K562 (cell line): ENCODE results near the gene RPP14. TPM values are rescaled to one million over a fixed set of nuclear protein-coding genes. Genes with fewer than 3 reads are reported as not detected.

Experiments
- ATAC-seq: fragments of 200-7000 bp; cut with Tn5 transposase; 3 replicates; pipeline ENCODE4 v1.9.1; 2020; ENCODE audit warnings: moderate library complexity
- BruUV-seq: library from RNA; stranded (reverse); fragments of 400-500 nt; replicated peaks from 2 replicates; lab custom pipeline; 2021; lab: Mats Ljungman, UMichigan
- CTCF ChIA-PET: fragments of 300-600 bp; formaldehyde crosslinking; extraction: SDS; loops from one replicate; lab custom pipeline; 2021; ENCODE audit warnings: low intra/inter-chr PET ratio; lab: Yijun Ruan, JAX
- POLR2A ChIA-PET: fragments of 300-600, 350-650 bp; sonication (Branson Sonifier 250); formaldehyde crosslinking; extraction: SDS; loops from one replicate; lab custom pipeline; 2021; ENCODE audit warnings: antibody characterized with exemption, inconsistent platforms; lab: Yijun Ruan, JAX
- DNase-seq, 4 experiments: peaks; one replicate each; pipeline versions ENCODE4 v3.0.0 to v3.0.0-alpha.2; 2011 to 2018; ENCODE audit warnings: low spot score in 3 of 4, mixed read lengths in 3 of 4; ENCODE audit errors: extremely low read depth in 1 of 4
- FAIRE-seq: peaks from 2 replicates; lab custom pipeline; 2011; peaks lifted over from hg19 to GRCh38; lab: Jason Lieb, UNC
- H2AFZ ChIP-seq: 2 replicates; pipeline ENCODE4 v1.6.0; 2011; ENCODE audit warnings: low read depth, low read length, control low read depth, inconsistent platforms
- H3K27ac ChIP-seq: fragments of 200-600 bp; 3 replicates; pipeline ENCODE4 v1.8.0; 2011; ENCODE audit warnings: low read depth, mild to moderate bottlenecking, control low read depth, inconsistent platforms, low read length, moderate library complexity, mixed read lengths; ENCODE audit errors: extremely low read depth
- H3K27me3 ChIP-seq, 2 experiments: fragments of 300-600 bp in 1 of 2; 2 replicates in 1 of 2; 3 replicates in 1 of 2; pipeline versions ENCODE4 v1.6.0 to v1.8.0; 2011; ENCODE audit warnings: inconsistent platforms in 2 of 2, low read length in 2 of 2, mild to moderate bottlenecking in 1 of 2, mixed read lengths in 1 of 2, moderate library complexity in 1 of 2; ENCODE audit not compliant: control insufficient read depth in 2 of 2, insufficient read depth in 2 of 2
- H3K36me3 ChIP-seq: fragments of 300-600 bp; 3 replicates; pipeline ENCODE4 v1.8.0; 2011; ENCODE audit warnings: mild to moderate bottlenecking, low read length, inconsistent platforms; ENCODE audit not compliant: control insufficient read depth, insufficient read depth
- H3K4me1 ChIP-seq, 2 experiments: fragments of 200-600 bp in 1 of 2; replicated peaks in 1 of 2; 2 replicates in 1 of 2; 3 replicates in 1 of 2; pipeline versions ENCODE4 v1.5.1 to v1.8.0; 2011; ENCODE audit warnings: inconsistent platforms in 2 of 2, low read length in 2 of 2, mild to moderate bottlenecking in 1 of 2, mixed read lengths in 1 of 2, moderate library complexity in 1 of 2; ENCODE audit not compliant: control insufficient read depth in 2 of 2, insufficient read depth in 2 of 2
- H3K4me2 ChIP-seq: 2 replicates; pipeline ENCODE4 v1.6.1; 2011; ENCODE audit warnings: low read length, control low read depth, inconsistent platforms, mixed read lengths; ENCODE audit not compliant: insufficient read depth
- H3K4me3 ChIP-seq: fragments of 200-600 bp; sonication (generic), shearing (Covaris generic); 2 replicates; pipeline ENCODE4 v1.5.1; 2016; ENCODE audit warnings: control low read depth, inconsistent platforms
- H3K79me2 ChIP-seq: fragments of 200-600 bp; 3 replicates; pipeline ENCODE4 v1.8.0; 2011; ENCODE audit warnings: low read length, inconsistent platforms; ENCODE audit not compliant: control insufficient read depth, insufficient read depth
- H3K9ac ChIP-seq, 2 experiments: 2 replicates each; pipeline versions ENCODE4 v1.6.0 to v1.6.1; 2011; ENCODE audit warnings: low read depth in 2 of 2, low read length in 2 of 2, control low read depth in 1 of 2, inconsistent platforms in 1 of 2, mild to moderate bottlenecking in 1 of 2, mixed read lengths in 1 of 2; ENCODE audit not compliant: insufficient read depth in 1 of 2
- H3K9me1 ChIP-seq: one replicate; pipeline ENCODE4 v1.6.0; 2011; ENCODE audit warnings: inconsistent platforms, mild to moderate bottlenecking, low read length, moderate library complexity; ENCODE audit not compliant: control insufficient read depth, insufficient read depth
- H3K9me3 ChIP-seq: replicated peaks from 2 replicates; pipeline ENCODE4 v1.5.1; 2011; ENCODE audit warnings: low read depth, low read length, inconsistent platforms; ENCODE audit not compliant: control insufficient read depth, insufficient read depth
- H4K20me1 ChIP-seq: replicated peaks from 2 replicates; pipeline ENCODE4 v1.6.1; 2011; ENCODE audit warnings: low read length, inconsistent platforms, mixed read lengths; ENCODE audit not compliant: control insufficient read depth, insufficient read depth
- CBX8 ChIP-seq: fragments of 200-600 bp; sonication (generic); IDR thresholded peaks from 2 replicates; pipeline ENCODE4 v1.6.1; 2012; ENCODE audit warnings: borderline replicate concordance, mixed run types, low read depth, mild to moderate bottlenecking, moderate library complexity, mixed read lengths, low read length, control low read depth, inconsistent platforms; ENCODE audit not compliant: poor library complexity, severe bottlenecking; ENCODE audit errors: extremely low read depth
- CSDE1 ChIP-seq, 2 experiments: fragments of 450-650 bp; IDR thresholded peaks; 2 replicates each; pipeline ENCODE4 v1.6.1; 2016; ENCODE audit warnings: mild to moderate bottlenecking in 1 of 2
- ESRRB ChIP-seq: fragments of 250-450 bp; sonication (Bioruptor Pico); IDR thresholded peaks from 2 replicates; pipeline ENCODE4 v1.5.0; 2020; ENCODE audit warnings: mild to moderate bottlenecking, moderate library complexity, borderline replicate concordance
- HDAC1 ChIP-seq, 2 experiments: fragments of 450-650 bp; IDR thresholded peaks; 2 replicates each; pipeline ENCODE4 v1.6.1; 2016 to 2017; ENCODE audit warnings: inconsistent platforms in 1 of 2, mild to moderate bottlenecking in 1 of 2, moderate library complexity in 1 of 2
- MYNN ChIP-seq, 2 experiments: sonication (generic); formaldehyde crosslinking in 1 of 2; IDR thresholded peaks; 2 replicates each; pipeline versions ENCODE4 v1.5.0 to v1.6.1; 2016 to 2020; ENCODE audit warnings: antibody characterized with exemption in 1 of 2, missing genetic modification reagents in 1 of 2
- POLR3A ChIP-seq: IDR thresholded peaks from 2 replicates; pipeline ENCODE4 v1.6.1; 2011; ENCODE audit warnings: borderline replicate concordance, mild to moderate bottlenecking, moderate library complexity; ENCODE audit not compliant: insufficient read length, insufficient read depth; ENCODE audit errors: extremely low read depth
- SMARCB1 ChIP-seq: IDR thresholded peaks from 2 replicates; pipeline ENCODE4 v1.6.1; 2011; ENCODE audit warnings: improper control_type of control experiment, low read depth; ENCODE audit not compliant: insufficient read length
- ZBTB1 ChIP-seq: sonication (generic); formaldehyde crosslinking; IDR thresholded peaks from 2 replicates; pipeline ENCODE4 v1.8.1; 2023; ENCODE audit warnings: missing genetic modification reagents, low read depth, mild to moderate bottlenecking, borderline replicate concordance
- ZNF212 ChIP-seq: fragments of 450-650 bp; formaldehyde crosslinking; IDR thresholded peaks from 2 replicates; pipeline ENCODE4 v1.4.0; 2020; ENCODE audit warnings: mild to moderate bottlenecking
- ZNF398 ChIP-seq: fragments of 250-450 bp; sonication (Bioruptor Pico); IDR thresholded peaks from 2 replicates; pipeline ENCODE4 v1.8.0; 2021; ENCODE audit warnings: moderate library complexity, mild to moderate bottlenecking, inconsistent platforms
- ZNF586 ChIP-seq: fragments of 450-650 bp; formaldehyde crosslinking; conservative IDR thresholded peaks from 2 replicates; pipeline ENCODE4 v1.4.0; 2020; ENCODE audit warnings: mild to moderate bottlenecking, moderate library complexity
- ZNF764 ChIP-seq: fragments of 250-450 bp; sonication (Bioruptor Pico); IDR thresholded peaks from 2 replicates; pipeline ENCODE4 v1.4.0; 2020; ENCODE audit warnings: low read depth, mild to moderate bottlenecking, moderate library complexity
- WGBS: fragments of 100-300 bp; shearing (Covaris generic); methylation state at CpG from one replicate; pipeline ENCODE4 v1.1.6; 2016; ENCODE audit warnings: low coverage, mixed read lengths; ENCODE audit not compliant: insufficient coverage; ENCODE audit errors: missing lambda C conversion rate; 5-methylcytosine and 5-hydroxymethylcytosine counted together
- in situ Hi-C: fragments of 300-500 bp; cut with MboI; formaldehyde crosslinking; loops from 4 replicates; pipeline ENCODE4 v1.15.0; 2018; ENCODE audit warnings: inconsistent platforms, mixed read lengths
- intact Hi-C: fragments of 100-400 bp; cut with micrococcal nuclease; formaldehyde crosslinking; loops from 2 replicates; pipeline ENCODE4 v1.14.2; 2022
- polyA plus RNA-seq, 8 experiments: library from polyadenylated mRNA; depleted of rRNA in 4 of 8; stranded (reverse) in 5 of 8; unstranded in 3 of 8; fragments of >200 nt; fragmentation: Nextera tagmentation in 2 of 8; fragmentation: Illumina TruSeq in 1 of 8; extraction: Ambion mirVana in 2 of 8; extraction: Trizol in 1 of 8; gene quantifications; 2 replicates each; pipeline versions ENCODE4 v1.2.1 to v1.2.3, GENCODE V29; 2011 to 2014; ENCODE audit warnings: inconsistent platforms in 1 of 8, missing spikeins in 1 of 8
- total RNA-seq, 7 experiments: library from RNA; depleted of rRNA in 6 of 7; stranded (reverse); fragments of >200 nt in 6 of 7; fragmentation: Illumina TruSeq in 2 of 7; extraction: Trizol in 2 of 7; gene quantifications; 2 replicates each; pipeline versions ENCODE4 v1.2.1 to v1.2.3, GENCODE V29; 2011 to 2021; ENCODE audit warnings: low replicate concordance in 1 of 7
- TF ChIP-seq, protein P1 (sequence below): fragments of 250-450 bp; sonication (Bioruptor Pico); IDR thresholded peaks from 2 replicates; pipeline ENCODE4 v1.5.0; 2021
- TF ChIP-seq, protein P2 (sequence below): fragments of 200-800 bp; sonication (Bioruptor generic); IDR thresholded peaks from 2 replicates; pipeline ENCODE4 v1.6.1; 2017; ENCODE audit warnings: missing genetic modification characterization, missing compliant biosample characterization
- TF ChIP-seq, protein P3 (sequence below): sonication (generic); formaldehyde crosslinking; IDR thresholded peaks from 2 replicates; pipeline ENCODE4 v1.8.0; 2023; ENCODE audit warnings: mild to moderate bottlenecking, missing genetic modification reagents

Gene RPP14
- total and polyA plus RNA-seq, 9 of the 15 experiments (the other 6 are each of a cell fraction or from before 2014, with no cell fraction given): 13.5 to 20.8 (median 15.4) TPM

GRCh38 chr3:58358808-58359207 is 52.8 kb downstream of the RPP14 start (continued):
- TF ChIP-seq CBX8: no peak
- TF ChIP-seq ESRRB (CRISPR knock-in tag): no peak
- no peak for TF ChIP-seq ZNF212
- TF ChIP-seq CSDE1 (IDR thresholded peaks at IDR 0.05): no peak
- TF ChIP-seq ZNF764 (CRISPR knock-in tag): no peak
- TF ChIP-seq SMARCB1: no peak
- no peak for TF ChIP-seq ZNF586 (CRISPR knock-in tag)
- no peak for TF ChIP-seq HDAC1 (IDR thresholded peaks at IDR 0.05)
- no peak for TF ChIP-seq ZNF398 (CRISPR knock-in tag)
- TF ChIP-seq POLR3A: no peak

- Histone ChIP-seq H3K27me3 (no peaks in the 10 kb centered on the region), H3K4me2 (no peak overlapping the region), H4K20me1 (no peaks in the 10 kb centered on the region), H3K27ac (no peak overlapping the region), H3K36me3 (no peaks in the 10 kb centered on the region), H3K79me2 (no peaks in the 10 kb centered on the region), H2AFZ (no peak overlapping the region), H3K9me3 (no peaks in the 10 kb centered on the region), H3K4me1 (no peaks in the 10 kb centered on the region), H3K9me1 (no peaks in the 10 kb centered on the region), H3K9ac (no peak overlapping the region), H3K4me3 (no peak overlapping the region)
- POLR2A ChIA-PET: interaction anchor here (0.6 kb wide), 1 partner anchor 127 kb away, joined by 3 read pairs; no protein-coding TSS in a partner anchor
- no TSS peak for BruUV-seq
- FAIRE-seq (no peak), ATAC-seq (no peak), DNase-seq (no peak)
- intact Hi-C loops: no loop called here
- WGBS: 53% methylated on average over 4 of the region's 4 CpGs
- in situ Hi-C loops: no loop called here
- CTCF ChIA-PET: no interaction called here
- TF ChIP-seq, protein P1, sequence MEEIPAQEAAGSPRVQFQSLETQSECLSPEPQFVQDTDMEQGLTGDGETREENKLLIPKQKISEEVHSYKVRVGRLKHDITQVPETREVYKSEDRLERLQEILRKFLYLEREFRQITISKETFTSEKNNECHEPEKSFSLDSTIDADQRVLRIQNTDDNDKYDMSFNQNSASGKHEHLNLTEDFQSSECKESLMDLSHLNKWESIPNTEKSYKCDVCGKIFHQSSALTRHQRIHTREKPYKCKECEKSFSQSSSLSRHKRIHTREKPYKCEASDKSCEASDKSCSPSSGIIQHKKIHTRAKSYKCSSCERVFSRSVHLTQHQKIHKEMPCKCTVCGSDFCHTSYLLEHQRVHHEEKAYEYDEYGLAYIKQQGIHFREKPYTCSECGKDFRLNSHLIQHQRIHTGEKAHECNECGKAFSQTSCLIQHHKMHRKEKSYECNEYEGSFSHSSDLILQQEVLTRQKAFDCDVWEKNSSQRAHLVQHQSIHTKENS (CRISPR knock-in tag): no peak
- TF ChIP-seq MYNN (IDR thresholded peaks at IDR 0.05): no peak
- TF ChIP-seq MYNN (CRISPR knock-in tag; IDR thresholded peaks at IDR 0.05): no peak
- TF ChIP-seq ZBTB1 (CRISPR knock-in tag): no peak
- TF ChIP-seq, protein P2, sequence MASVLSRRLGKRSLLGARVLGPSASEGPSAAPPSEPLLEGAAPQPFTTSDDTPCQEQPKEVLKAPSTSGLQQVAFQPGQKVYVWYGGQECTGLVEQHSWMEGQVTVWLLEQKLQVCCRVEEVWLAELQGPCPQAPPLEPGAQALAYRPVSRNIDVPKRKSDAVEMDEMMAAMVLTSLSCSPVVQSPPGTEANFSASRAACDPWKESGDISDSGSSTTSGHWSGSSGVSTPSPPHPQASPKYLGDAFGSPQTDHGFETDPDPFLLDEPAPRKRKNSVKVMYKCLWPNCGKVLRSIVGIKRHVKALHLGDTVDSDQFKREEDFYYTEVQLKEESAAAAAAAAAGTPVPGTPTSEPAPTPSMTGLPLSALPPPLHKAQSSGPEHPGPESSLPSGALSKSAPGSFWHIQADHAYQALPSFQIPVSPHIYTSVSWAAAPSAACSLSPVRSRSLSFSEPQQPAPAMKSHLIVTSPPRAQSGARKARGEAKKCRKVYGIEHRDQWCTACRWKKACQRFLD: no peak
- TF ChIP-seq, protein P3, sequence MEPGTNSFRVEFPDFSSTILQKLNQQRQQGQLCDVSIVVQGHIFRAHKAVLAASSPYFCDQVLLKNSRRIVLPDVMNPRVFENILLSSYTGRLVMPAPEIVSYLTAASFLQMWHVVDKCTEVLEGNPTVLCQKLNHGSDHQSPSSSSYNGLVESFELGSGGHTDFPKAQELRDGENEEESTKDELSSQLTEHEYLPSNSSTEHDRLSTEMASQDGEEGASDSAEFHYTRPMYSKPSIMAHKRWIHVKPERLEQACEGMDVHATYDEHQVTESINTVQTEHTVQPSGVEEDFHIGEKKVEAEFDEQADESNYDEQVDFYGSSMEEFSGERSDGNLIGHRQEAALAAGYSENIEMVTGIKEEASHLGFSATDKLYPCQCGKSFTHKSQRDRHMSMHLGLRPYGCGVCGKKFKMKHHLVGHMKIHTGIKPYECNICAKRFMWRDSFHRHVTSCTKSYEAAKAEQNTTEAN: no peak
Measured at GRCh38 chr3:58359621-58360020, 53.6 kb downstream of the RPP14 start.
